Measurements from ENCODE around the gene PAM16.
A peak's percentile ranks its signal among the peaks of the same experiment; 100 is the strongest.

Gene PAM16

GRCh38 chr16:4371357-4372000, 20.4 kb upstream of the PAM16 start, which contains the start of gene VASN:
Gene VASN (plus strand): TSS chr16:4371848. CDS start chr16:4380878, 9,030 bp downstream.
- peak; percentile 97 for DNase-seq (ENCODE audit: low spot score)

- DNase-seq (ENCODE audit: low spot score) = no peak
Measured at GRCh38 chr16:4370570-4371356, 19.6 kb upstream of the PAM16 start.

DNA sequence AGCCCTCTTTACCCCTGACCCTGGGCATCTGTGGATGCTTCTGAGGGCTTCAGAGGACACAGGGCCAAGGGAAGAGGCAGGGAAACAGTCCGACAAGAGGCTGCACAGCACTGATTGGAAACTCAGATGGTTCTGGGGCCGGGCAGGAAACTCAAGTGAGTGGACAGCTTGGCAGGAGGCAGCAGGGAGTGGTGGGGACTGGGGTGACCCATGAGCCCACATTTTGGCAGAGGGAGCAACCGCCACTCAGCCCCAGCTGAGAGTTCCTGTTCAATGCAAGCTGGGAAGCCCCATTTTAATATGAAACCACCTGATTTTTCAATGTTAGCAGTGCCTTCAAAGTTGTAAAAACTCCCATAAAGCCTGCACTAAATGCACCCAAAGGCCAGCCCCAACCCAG, 19.0 kb upstream of the PAM16 start:
- DNase-seq (ENCODE audit: low spot score) = no peak

DNA sequence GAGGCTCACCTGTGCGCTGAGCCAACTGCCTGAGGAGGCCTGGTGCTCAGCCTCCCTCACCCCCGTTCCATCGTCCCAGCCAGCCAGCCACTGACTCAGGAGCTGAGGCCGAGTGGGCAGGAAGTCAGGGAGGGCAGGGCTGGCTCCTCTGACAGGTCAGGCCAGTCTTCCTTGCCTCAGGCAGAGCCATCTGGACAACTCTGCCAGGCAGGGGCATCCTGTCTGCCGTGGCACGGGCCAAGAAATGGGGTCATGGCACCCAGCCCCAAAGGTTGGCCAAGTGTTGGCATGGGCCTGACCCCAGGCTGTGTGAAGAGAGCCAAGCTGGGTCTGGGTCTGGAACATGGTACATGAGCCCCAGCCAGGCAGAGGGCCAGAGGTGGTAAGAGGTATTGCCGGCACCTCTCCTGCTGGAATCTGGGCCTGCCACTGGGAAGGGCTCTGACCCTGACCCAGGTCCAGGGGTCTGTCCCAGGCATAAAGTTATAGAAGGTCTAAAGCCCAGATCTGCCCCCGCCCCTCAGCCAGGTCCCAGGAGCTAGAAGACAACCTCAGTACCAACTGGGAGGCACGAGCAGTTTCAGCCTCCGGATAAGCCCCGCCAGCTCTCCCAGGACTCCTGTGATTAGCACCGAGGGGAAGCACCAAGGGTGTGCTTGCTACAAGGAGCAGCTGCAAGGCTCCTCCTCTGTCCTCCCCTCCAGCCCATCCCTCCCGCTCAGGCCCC, 18.0 kb upstream of the PAM16 start:
- DNase-seq (ENCODE audit: low spot score) = no peak

- DNase-seq (ENCODE audit: low spot score) = no peak
Measured at GRCh38 chr16:4367393-4367856, 16.3 kb upstream of the PAM16 start.

GRCh38 chr16:4366016-4366415, 14.9 kb upstream of the PAM16 start:
- DNase-seq (ENCODE audit: low spot score) = no peak

- DNase-seq (ENCODE audit: low spot score) = no peak
Measured at GRCh38 chr16:4365615-4366014, 14.5 kb upstream of the PAM16 start.

GRCh38 chr16:4365014-4365406, 13.9 kb upstream of the PAM16 start:
- no peak for DNase-seq (ENCODE audit: low spot score)

- DNase-seq (ENCODE audit: low spot score) = no peak
Measured at GRCh38 chr16:4364196-4365013, 13.3 kb upstream of the PAM16 start.

- no peak for DNase-seq (ENCODE audit: low spot score)
Measured at GRCh38 chr16:4362476-4363135, 11.5 kb upstream of the PAM16 start.

DNA sequence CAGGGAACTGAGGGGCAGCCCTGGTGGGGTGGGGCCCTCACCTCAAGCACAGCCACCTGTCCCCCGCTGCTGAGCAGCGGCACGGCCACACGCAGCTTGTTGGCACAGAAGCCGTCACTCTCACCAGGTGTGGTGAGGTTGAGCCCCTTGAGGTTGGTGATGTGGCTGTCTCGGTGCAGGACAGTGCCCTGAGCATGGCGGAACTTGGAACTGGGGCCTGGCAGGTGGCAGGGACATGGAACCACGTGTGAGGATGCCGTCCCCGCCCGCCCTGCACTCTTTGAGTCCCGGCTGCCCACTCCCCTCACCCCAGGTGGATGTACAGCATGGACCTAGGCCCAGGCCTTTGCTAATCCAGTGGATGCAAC, 10.8 kb upstream of the PAM16 start:
- DNase-seq (ENCODE audit: low spot score) = no peak

- DNase-seq (ENCODE audit: low spot score) = no peak
Measured at GRCh38 chr16:4361033-4361943, 10.2 kb upstream of the PAM16 start.

DNA sequence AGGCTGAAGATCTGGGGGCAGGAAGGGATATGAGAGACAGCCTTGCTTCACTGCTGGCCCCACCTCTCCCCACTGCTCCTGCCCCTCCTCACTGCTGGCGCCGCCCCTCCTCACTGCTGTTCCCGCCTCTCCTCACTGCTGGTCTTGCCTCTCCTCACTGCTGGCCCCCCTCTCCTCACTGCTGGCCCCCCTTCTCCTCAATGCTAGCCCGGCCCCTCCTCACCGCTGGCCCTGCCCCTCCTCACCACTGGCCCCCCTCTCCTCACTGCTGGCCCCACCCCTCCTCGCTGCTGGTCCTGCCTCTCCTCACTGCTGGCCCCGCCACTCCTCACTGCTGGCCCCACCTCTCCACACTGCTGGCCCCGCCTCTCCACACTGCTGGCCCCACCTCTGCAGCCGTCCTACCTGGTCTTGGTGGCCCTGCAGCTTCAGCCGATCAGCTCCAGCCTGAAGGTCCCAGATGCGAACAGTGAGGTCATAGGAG, 9.5 kb upstream of the PAM16 start:
- DNase-seq (ENCODE audit: low spot score) = peak; percentile 52

- DNase-seq (ENCODE audit: low spot score) = no peak
Measured at GRCh38 chr16:4359914-4360313, 8.8 kb upstream of the PAM16 start.

DNA sequence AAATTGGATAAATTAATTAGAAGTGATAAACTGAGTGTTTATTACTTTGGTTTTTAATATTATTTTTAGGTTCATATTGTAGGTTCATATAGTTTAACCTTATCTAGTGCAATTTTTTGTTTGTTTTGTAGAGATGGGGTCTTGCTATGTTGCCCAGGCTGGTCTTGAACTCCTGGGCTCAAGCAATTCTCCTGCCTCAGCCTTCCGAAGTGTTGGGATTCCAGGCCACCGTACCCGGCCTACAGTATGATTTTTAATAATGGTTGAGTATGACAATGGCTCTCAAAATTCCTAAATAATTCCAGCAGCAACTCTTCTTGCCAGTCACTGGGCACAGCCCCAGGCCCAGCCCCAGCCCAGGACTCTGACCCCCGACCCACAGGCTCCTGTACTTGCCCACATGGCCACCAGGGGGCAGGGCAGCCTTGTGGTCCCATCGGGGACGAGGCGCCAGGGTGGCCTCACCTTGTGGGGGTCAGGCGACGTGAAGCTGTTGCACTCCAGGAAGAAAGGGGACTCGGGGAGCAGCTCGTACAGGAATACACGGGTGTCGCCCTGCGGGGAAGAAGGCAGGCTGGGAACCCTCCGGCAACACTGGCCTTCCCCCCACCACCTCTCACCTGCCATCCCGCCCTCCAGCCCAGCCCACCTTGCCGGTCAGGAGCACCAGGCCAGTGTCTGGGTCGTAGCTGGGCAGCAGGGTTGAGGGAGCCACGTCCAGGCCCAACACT, 7.9 kb upstream of the PAM16 start:
- DNase-seq (ENCODE audit: low spot score) = peak; percentile 83

DNA sequence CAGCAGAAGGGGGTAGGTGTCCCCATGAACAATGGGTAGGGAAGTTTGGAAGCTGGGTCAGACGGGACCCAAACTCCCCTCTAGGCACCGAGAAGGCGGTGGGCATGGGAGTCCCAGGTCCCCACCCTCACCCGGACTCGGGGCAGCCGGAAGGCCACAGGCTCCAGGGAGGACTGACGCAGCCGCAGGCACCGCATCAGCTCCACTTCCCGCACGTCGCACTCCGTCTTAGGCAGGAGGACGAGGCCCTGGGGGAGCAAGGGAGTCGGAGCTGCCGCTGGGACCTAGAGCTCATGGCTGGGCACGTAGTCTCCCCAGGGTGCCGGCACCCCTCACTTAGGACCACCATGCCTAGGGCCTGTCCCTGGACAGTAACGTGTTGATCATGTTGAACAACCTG, 7.1 kb upstream of the PAM16 start:
- no peak for DNase-seq (ENCODE audit: low spot score)

DNA sequence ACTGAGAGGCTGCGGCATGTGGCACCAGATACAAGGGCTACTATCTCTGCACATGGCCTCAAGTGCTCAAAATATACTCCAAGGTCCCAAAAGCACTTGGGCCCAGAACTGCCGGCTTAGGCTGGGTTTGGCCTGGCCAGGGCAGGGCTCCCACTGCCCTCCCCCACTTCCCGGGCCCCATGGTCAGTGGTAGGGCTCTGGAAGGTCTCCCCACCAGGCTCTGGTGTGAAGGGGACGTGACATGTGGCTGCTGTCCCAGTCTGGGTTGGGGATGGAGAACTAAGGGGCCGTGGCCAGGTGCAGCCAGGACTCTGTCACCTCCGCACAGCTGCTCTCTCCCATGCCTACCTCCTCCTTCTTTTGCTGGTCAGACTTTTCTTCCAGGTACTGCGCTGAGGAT, 5.7 kb upstream of the PAM16 start:
- DNase-seq (ENCODE audit: low spot score) = no peak

GRCh38 chr16:4354512-4355409, 3.6 kb upstream of the PAM16 start:
- DNase-seq (ENCODE audit: low spot score) = no peak

GRCh38 chr16:4353675-4354074, 2.6 kb upstream of the PAM16 start:
- DNase-seq (ENCODE audit: low spot score) = no peak
